ENCODE data around the gene GZF1.

Gene GZF1

GRCh38 chr20:23407781-23408464 lies 45.9 kb downstream of the GZF1 start:
- DNase-seq (ENCODE audit: low spot score): no peak

- DNase-seq (ENCODE audit: low spot score): no peak
Measured at GRCh38 chr20:23408957-23409356, 47.0 kb downstream of the GZF1 start.

- no peak for DNase-seq (ENCODE audit: low spot score)
Measured at GRCh38 chr20:23409800-23410199, 47.8 kb downstream of the GZF1 start.

GRCh38 chr20:23410916-23411695 lies 49.1 kb downstream of the GZF1 start:
- DNase-seq (ENCODE audit: low spot score): no peak

- DNase-seq (ENCODE audit: low spot score): peak; percentile 30
Measured at GRCh38 chr20:23412026-23412425, 50.0 kb downstream of the GZF1 start.

GRCh38 chr20:23413862-23414422 lies 52.0 kb downstream of the GZF1 start:
- DNase-seq (ENCODE audit: low spot score): no peak

GRCh38 chr20:23414526-23415188 lies 52.7 kb downstream of the GZF1 start:
- no peak for DNase-seq (ENCODE audit: low spot score)

GRCh38 chr20:23415555-23415954 lies 53.6 kb downstream of the GZF1 start:
- no peak for DNase-seq (ENCODE audit: low spot score)

- DNase-seq (ENCODE audit: low spot score): no peak
Measured at GRCh38 chr20:23415959-23416583, 54.1 kb downstream of the GZF1 start.

GRCh38 chr20:23417861-23418260 lies 55.9 kb downstream of the GZF1 start:
- DNase-seq (ENCODE audit: low spot score): no peak

- no peak for DNase-seq (ENCODE audit: low spot score)
Measured at GRCh38 chr20:23419657-23419994, 57.6 kb downstream of the GZF1 start.

- DNase-seq (ENCODE audit: low spot score): peak; percentile 40
Measured at GRCh38 chr20:23419995-23420901, 58.3 kb downstream of the GZF1 start.

GRCh38 chr20:23420943-23421931 lies 59.3 kb downstream of the GZF1 start, which contains the start of gene NAPB:
NAPB (minus strand) TSS chr20:23421488; CDS start chr20:23421402, 86 bp downstream.
- peak; percentile 94 for DNase-seq (ENCODE audit: low spot score)

All from cerebellar cortex (tissue), 1 donor.